Measurements from ENCODE around the gene CACNA2D3.

The CACNA2D3 gene

DNA sequence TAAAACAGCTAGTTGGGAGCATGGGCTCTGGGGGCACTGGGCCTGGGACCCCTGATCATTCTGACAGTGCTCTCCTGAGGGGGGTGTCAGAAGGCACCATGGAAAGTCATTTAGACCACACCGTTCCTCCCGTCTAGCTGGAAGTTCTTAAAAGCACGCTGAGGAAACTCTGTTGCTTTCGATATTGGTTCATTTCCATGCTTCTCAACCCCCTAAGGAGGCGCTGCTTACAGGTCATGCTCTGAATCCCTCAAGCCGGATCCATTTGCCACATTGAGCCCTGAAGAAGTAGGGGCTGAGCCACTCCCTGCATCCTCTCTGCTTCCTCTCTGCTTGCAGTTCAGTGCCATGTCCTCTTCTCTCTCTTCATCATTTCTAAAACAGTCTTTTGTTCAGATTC is 187.2 kb downstream of the CACNA2D3 start:
- TF ChIP-seq GATA1 (IDR thresholded peaks at IDR 0.05; ENCODE audit: low read depth, low read length) (no peak), POLR2A (IDR thresholded peaks at IDR 0.05; ENCODE audit: low read length) (no peak)
- DNase-seq, result no peak

DNA sequence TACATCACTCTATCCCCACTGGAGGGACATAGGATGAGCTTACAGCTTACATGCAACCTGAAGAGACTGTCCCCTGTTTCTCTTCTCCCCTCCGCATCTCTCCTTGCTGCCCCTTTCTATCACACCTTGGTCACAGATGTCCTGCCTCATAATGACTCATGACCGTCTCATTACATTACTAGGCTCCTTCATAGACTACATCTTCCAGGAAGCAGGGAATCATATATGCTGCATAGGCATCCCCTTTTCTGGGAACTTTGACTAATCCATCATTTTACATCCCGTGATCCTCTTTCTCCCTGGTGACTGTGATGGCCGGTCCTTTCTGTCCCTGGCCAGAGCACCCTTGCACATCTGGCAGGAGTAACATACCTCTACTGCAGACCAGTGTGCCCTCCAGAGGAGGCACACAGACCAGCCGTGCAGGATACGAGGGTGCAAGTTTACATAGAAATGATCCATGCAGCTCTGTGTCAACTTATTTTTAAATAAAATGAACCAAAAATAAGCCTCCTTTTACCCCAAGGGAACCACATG is 188.9 kb downstream of the CACNA2D3 start:
- TF ChIP-seq POLR2A (IDR thresholded peaks at IDR 0.05; ENCODE audit: low read length) (no peak), GATA1 (IDR thresholded peaks at IDR 0.05; ENCODE audit: low read depth, low read length) (no peak)
- DNase-seq, result no peak

DNA sequence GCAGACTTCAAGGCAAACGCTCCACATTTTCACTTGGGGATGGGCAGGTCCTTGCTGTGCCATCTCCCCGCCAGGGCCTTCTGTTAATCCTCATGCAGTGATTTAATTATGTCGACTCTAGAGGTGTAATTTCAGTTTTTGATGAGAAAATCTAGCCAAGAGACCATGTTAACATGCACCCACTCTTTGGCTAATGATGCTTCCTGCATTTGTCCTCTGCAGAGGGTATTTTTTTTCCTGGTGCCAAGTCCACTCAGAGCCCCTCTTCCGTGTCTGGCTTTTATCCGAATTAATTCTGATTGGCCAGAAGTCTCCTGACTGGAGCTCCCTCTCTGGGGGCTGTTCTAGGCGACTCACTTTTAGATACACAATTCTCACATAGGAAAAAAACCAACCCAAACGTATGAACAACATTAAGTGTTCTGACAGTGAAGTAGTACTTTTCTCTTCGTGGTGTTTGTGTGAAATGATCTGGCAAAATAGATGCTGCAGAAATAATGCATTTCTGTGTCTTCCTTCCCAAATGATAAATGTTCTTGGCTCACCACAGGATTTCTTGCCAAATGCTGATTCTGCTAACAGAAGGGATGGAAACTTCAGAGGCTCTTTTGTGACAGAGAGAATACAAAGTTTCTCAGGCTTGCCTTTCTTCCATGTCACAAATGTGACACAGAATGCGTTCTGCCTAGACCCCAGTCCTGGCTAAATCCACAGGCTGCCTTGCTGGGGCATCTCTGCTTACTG is 190.0 kb downstream of the CACNA2D3 start:
- TF ChIP-seq POLR2A (IDR thresholded peaks at IDR 0.05; ENCODE audit: low read length) (no peak), GATA1 (IDR thresholded peaks at IDR 0.05; ENCODE audit: low read depth, low read length) (no peak)
- DNase-seq, result no peak

DNA sequence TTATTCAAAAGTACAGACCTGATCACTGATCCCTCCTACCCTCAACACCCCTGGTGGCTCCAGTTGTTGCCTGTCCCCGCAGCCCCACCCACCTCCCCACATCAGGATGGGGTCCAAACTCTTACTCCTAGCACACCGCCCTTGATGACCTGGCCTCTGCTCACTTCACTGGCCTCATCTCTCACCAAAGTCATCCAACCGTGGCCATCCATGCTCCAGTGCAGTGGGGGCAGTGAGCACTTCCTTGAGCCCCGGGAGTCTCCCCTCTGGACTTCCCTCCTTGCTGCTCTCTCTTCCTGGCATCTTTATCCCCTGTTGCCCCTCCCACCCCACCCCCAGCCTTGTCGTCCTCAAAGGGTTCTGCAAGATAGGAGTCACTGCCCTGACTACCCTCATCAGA is 191.1 kb downstream of the CACNA2D3 start:
- TF ChIP-seq GATA1 (IDR thresholded peaks at IDR 0.05; ENCODE audit: low read depth, low read length) (no peak), POLR2A (IDR thresholded peaks at IDR 0.05; ENCODE audit: low read length) (no peak)
- DNase-seq, result no peak

DNA sequence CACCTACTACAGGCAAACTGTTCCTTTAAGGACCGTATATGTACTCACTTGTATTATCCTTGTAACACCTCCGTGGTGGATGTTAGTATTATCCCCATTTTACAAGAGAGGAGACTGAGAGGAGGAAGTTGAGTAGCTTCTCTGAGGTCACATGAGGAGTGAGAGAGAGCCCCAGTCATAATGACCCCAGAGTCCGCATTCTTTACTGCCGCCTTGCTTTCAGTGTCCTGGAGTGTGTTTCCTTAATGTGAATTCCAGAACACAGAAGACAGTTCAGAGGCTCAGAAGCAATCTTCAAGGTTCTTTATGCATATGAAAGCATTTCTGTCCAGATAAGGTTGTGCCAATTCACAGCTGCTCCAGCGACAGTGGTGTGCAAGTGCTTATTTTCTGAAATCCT is 199.2 kb downstream of the CACNA2D3 start:
- no peak for DNase-seq
- TF ChIP-seq POLR2A (IDR thresholded peaks at IDR 0.05; ENCODE audit: low read length) (no peak), GATA1 (IDR thresholded peaks at IDR 0.05; ENCODE audit: low read depth, low read length) (no peak)

DNA sequence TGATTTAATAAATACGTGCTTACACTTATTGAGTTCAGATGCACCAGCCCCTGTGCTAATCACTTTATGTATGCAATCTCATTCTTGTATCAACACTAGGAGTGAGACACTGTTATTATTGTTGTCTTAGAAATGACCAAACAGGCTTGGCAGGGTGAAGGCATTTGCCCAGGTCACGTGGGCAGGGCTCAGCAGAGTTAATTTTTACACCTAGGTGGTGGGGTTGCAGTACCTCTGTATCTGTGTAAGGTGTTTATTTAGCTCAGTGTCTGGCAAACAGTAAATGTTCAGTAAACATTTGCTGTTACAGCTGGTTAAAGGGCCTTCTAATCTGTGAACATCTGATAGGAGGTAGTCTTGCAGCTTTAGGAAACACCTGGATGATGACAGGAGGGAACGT is 200.0 kb downstream of the CACNA2D3 start:
- no peak for TF ChIP-seq GATA1 (IDR thresholded peaks at IDR 0.05; ENCODE audit: low read depth, low read length)
- TF ChIP-seq POLR2A (IDR thresholded peaks at IDR 0.05; ENCODE audit: low read length), result no peak

DNA sequence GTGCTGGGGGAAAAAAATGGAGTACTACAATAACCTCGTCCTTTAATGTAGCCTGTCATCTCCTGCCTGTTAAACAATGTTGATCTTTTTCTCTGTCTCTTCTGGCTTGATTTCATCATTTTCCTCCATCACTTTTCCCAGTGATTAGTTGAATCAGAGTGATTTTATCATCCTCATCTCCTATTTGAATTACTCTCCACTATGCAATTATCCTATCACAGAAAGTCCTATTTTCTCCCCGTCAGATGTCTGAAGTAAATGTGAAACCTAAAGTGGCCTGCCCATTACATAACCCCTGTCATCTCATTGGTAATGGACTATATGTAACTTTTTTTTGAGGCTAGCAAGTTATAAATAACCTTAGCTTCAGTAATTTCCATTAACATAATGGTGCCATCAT is 201.8 kb downstream of the CACNA2D3 start:
- no peak for TF ChIP-seq POLR2A (IDR thresholded peaks at IDR 0.05; ENCODE audit: low read length)
- no peak for TF ChIP-seq GATA1 (IDR thresholded peaks at IDR 0.05; ENCODE audit: low read depth, low read length)
- no peak for DNase-seq

More for the DNA sequence above, 200.0 kb downstream of the CACNA2D3 start:
- no peak for DNase-seq

DNA sequence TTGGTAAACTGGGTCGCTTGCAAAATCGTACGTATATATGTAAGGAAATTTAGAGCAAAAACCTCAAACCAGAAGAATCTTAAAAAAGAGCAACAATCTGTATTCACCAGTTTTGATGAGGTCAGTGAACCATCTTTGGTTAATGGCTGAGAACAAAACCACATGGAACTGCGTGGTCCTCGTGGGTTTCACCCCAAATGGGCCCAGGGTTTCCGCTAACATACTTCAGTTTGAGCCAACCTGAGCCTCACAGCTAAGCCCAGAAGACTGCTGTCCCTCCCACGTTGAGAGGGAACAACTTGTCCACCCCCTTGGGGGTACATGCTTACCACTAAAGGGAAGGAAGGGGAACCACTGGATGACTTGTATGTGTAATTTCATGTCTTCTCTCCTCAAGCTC is 204.6 kb downstream of the CACNA2D3 start:
- no peak for DNase-seq

DNA sequence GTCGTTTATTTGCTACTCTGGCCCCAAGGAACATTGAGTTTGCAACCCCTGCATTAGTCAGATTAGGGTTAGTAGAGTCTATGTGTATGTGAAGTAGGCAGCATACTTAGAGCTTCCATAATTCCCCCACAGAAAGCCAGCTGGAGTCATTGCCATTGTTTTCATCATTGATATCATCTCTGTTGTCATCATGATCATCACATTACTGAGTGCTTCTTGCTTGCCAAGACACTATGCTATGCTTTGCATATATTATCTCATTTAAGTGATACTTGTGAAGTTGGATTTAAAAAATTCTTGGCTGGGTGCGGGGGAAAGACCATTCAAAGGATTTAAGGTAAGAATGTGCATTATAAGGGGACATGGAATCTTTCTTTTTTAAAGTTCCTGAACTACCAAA is 209.0 kb downstream of the CACNA2D3 start:
- TF ChIP-seq POLR2A (IDR thresholded peaks at IDR 0.05; ENCODE audit: low read length) (no peak), GATA1 (IDR thresholded peaks at IDR 0.05; ENCODE audit: low read depth, low read length) (no peak)

More for the DNA sequence above, 204.6 kb downstream of the CACNA2D3 start:
- no peak for TF ChIP-seq POLR2A (IDR thresholded peaks at IDR 0.05; ENCODE audit: low read length)
- no peak for TF ChIP-seq GATA1 (IDR thresholded peaks at IDR 0.05; ENCODE audit: low read depth, low read length)

DNA sequence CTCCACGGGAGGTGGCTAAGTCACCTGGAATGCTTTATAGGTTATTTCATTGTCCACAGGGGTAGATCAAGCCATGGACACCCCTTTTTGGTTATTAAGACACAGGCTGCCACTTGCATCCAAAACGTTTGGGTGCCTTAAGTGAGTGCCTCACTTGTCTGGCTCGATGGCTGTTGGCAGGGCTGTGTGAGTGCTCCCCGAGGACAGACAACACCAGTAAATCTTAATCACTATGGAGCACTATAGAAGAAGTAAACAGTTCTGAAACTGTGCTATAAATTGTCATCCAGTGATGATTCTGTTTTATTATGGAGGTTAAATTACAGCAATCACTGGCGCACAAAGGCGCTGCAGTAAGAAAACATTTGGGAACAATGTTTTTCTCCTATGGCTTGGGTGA is 215.5 kb downstream of the CACNA2D3 start:
- TF ChIP-seq GATA1 (IDR thresholded peaks at IDR 0.05; ENCODE audit: low read depth, low read length) (no peak), POLR2A (IDR thresholded peaks at IDR 0.05; ENCODE audit: low read length) (no peak)
- DNase-seq, result no peak

More for the DNA sequence above, 209.0 kb downstream of the CACNA2D3 start:
- no peak for DNase-seq

DNA sequence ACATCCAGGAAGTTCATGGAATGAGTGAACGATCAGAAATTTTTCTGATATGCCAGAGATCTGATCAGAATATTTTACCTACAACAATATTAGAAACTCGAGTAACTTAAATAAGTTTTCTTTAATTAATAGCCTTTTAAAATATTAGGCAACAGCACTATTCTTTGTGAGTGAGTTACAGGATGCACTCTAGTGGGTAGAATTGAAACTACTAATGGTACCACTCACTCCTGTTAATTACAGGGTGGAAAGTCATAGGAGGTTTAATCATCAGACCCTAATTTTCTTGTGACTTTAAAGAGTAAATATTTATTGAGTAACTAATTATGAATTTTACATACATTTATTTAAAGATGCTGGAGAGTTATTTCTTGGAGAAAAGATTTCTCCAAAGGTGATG is 217.3 kb downstream of the CACNA2D3 start:
- no peak for DNase-seq
- no peak for TF ChIP-seq GATA1 (IDR thresholded peaks at IDR 0.05; ENCODE audit: low read depth, low read length)
- no peak for TF ChIP-seq POLR2A (IDR thresholded peaks at IDR 0.05; ENCODE audit: low read length)

DNA sequence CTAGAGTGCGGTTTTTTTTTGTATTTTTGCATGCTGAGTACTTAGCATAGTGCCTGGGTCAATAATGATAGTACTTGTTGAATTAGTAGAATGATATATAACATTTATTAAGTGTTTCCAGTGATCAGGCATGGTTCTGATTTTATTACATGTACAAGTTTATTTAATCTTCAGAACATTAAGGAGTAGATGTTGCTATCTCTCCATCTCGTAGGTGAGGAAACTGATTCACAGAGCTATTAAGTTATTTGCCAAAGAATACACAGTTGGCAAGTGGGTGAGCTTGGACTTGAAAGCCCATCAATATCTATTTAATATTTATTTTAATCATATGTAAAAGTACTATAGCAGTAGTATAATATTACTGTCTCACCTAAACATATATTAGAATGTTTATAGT is 219.5 kb downstream of the CACNA2D3 start:
- TF ChIP-seq POLR2A (IDR thresholded peaks at IDR 0.05; ENCODE audit: low read length), result no peak
- TF ChIP-seq GATA1 (IDR thresholded peaks at IDR 0.05; ENCODE audit: low read depth, low read length), result no peak

DNA sequence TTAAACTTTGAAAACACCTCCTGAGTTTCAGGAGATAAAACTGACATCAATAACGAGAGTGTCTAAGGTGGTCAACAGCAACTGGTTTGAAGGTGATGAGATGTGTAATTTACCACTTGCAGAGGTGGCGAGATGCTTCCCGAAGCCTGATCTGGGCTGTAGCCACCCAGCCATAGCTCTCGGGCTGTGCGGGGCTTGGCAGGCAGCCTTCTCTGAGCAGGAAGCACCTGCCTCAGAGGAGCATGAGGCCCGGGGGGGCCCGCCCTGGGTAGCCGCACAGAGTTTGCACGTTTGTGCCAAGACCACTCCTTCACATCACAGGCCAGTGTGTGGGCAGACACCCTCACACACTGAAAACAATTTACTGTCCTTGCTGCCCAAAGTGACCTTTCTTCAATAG is 220.3 kb downstream of the CACNA2D3 start:
- TF ChIP-seq GATA1 (IDR thresholded peaks at IDR 0.05; ENCODE audit: low read depth, low read length), result no peak
- TF ChIP-seq POLR2A (IDR thresholded peaks at IDR 0.05; ENCODE audit: low read length), result no peak
- no peak for DNase-seq

More for the DNA sequence above, 219.5 kb downstream of the CACNA2D3 start:
- DNase-seq, result no peak

DNA sequence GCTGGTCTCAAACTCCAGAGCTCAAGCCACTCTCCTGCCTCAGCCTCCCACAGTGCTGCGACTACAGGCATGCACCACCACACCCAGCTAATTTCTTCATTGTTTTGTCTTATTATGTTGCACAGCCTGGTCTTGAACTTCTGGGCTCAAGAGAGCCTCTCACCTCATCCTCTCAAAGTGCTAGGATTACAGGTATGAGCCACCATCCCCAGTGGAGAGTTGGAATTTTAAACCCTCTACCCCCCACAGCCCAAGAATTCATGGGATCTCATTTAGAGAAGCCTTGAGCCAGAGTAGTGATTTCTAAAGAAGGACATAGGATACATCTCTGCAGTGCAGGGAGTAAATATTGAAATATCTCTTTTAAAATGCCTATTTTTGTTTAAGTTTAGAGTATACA is 221.1 kb downstream of the CACNA2D3 start:
- DNase-seq, result no peak

DNA sequence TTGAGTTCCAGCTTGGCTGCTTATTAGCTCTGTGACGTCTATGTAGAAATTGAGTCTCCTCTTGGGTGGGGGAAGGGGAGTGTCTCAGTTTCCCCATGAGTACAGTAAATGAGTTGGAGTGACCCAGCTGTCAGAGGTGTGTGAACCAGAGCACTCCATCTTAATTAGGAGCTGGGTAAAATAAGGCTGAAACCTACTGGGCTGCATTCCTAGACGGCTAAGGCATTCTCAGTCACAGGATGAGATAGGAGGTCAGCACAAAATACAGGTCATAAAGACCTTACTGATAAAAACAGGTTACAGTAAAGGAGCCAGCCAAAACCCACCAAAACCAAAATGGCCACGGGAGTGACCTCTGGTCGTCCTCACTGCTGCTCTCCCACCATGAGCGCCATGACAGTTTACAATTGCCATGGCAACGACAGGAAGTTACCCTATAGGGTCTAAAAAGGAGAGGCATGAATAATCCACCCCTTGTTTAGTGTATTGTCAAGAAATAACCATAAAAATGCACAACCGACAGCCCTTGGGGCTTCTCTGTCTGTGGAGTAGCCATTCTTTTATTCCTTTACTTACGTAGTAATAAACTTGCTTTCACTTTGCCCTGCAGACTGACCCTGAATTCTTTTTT is 222.4 kb downstream of the CACNA2D3 start:
- TF ChIP-seq POLR2A (IDR thresholded peaks at IDR 0.05; ENCODE audit: low read length), result no peak
- TF ChIP-seq GATA1 (IDR thresholded peaks at IDR 0.05; ENCODE audit: low read depth, low read length), result no peak
- DNase-seq, result no peak

More for the DNA sequence above, 221.1 kb downstream of the CACNA2D3 start:
- TF ChIP-seq POLR2A (IDR thresholded peaks at IDR 0.05; ENCODE audit: low read length), result no peak
- no peak for TF ChIP-seq GATA1 (IDR thresholded peaks at IDR 0.05; ENCODE audit: low read depth, low read length)
